Glomerular endothelial cell (primary cell): ENCODE measurements around the gene BCL2. TPM values are rescaled to one million over a fixed set of nuclear protein-coding genes. Genes with fewer than 3 reads are reported as not detected.

Experiments
- DNase-seq: peaks from one replicate; pipeline ENCODE4 v3.0.0-alpha.2; 2011; ENCODE audit warnings: low read depth, low spot score; ENCODE audit errors: extremely low read depth
- total RNA-seq: library from RNA; depleted of rRNA; stranded (reverse); fragments of >200 nt; gene quantifications from 2 replicates; pipeline ENCODE4 v1.2.3, GENCODE V29; 2015

The BCL2 gene
- total RNA-seq, 1 donor from 2014 or later, result 6.0 TPM

DNA sequence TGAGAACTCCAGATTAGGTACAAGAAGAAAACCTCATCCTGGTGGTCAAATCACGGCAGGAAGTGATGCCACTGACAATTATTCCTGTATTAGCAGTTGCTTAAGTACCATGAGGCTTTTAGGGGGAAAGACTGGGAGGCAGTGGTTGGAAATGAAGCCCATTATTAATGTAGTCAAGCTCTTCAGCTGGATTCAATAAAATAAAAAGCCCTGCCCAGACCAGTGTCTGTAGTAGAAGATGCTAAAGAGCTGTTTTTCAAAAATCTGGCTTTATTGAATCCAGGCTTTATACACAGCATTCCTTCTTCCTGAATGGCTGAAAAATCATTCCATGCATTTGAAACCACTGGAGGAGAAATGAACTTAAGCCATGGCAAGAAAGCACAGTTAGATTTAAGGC lies 155.2 kb downstream of the BCL2 start:
- DNase-seq, result no peak

DNA sequence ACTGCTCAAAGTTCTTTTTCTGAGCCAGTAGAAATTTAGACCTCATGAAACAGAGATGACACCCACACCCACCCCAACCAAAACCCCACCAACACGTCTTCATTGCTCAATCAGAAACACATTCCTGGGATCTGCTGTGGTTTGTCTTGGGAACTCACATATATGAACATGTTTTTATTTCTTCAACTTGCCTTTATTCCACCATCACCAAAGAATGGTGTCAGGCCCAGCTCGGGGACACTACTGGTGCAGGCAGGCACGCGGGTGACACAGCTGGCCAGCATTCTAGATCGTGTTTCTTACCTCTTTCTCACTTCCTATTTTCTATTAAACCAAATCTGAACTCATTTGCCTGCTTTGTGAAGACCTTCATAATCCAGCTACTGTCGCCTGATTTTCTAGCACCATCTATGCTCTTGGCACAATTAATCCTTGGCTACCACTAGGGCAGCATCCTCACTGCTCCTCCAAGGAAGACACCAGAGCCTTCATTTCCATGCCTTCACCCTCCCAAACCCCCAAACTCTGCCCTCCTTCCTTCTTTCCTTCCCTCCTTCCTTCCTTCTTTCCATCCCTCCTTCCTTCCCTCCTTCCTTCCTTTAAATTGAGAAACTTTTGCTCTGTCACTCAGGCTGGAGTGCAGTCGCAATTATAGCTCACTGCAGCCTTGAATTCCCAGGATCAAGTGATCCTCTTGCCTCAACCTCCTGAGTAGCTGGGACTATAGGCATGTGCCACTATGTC lies 157.1 kb downstream of the BCL2 start:
- no peak for DNase-seq

DNA sequence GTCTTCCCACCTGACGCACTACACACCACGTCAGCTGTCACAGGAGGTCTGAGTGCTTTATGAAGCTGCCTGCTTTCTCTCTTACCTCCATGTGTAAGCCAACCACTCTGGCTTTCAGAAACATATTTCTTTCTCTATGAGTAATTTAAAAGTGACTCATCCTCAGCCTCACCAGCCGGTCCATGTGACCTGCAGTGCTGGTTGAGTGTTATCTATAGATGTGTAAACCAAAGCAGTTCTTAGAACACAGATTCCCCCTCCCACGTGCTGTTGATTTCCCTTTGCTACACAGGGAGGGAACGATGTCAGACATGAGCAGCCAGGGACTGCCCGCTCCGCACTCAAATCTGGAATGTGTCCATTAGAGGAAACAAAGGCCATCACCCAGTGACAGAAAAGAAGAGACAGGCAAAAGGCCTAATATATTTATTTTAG lies 157.8 kb downstream of the BCL2 start:
- peak; percentile 16 for DNase-seq

DNA sequence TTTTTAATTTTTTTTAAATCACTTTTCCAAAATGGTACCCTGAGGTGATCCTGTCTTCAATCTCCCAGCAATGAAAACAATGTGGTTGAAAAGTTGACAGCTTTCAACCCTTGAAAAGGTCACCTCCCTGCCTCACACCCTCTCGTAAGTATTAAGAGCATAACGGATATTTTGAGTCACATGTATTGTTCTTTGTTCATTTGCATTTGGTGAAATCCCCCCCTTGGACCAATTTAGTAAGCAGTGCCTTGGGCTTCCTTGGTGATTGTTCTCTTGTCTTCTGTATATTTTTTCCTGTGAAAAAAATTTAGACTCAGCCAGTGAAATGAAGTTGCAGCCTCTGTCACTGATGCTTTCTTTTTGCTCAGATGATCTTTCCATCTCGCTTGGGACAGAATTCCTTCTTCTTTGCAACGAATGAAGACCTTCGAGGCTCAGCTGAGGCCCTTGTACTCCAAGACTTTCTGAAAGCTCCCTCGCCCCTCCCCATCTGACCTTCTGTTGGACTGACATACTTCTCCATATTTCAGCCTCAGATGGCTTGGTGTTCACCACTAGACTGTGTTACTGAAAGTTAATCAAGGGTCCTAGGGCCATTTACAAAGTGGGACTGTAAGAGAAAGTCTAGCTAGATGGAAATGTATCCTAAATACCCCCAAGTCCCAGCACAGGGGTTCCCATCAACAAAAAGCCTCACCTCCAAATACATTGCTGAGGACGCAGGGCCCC lies 158.4 kb downstream of the BCL2 start:
- no peak for DNase-seq

DNA sequence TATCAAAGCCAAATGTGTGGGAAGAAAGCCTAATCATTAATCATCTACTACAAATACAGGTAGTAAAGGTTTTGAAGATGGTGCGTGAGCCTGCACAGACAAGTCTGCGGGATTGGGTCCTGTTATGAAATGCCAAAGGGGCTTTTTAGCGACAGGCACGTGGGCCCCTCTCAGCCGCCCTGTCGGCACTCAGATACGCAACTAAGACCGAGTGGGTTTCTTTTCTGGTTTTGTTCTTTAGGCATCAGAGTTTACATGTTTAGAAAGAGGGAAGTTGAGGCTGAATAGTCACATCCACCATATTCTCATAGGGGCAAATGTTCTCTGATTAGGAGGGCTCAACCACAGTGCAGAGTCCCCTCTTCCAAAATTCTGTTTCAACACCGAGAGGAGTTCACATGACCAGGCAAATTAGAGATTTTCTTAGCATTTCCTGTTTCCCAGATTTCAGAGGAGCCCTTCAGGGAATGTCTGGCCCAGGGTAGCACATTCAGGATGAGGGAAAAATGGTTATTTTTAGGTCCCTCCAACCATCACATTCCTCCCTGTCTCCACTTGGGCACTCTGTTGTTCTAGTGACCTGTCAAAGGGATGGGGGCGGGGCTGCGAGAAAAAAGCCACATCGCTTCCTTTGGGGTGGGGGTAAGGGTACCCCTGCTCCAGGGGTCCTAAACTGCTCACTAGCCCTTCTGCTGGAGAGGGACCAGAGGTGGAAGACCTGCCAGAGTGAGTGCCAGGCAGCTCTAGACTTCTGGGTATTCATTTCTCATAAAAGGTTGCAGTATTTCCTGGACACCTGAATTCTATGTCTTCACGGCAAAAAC lies 159.2 kb downstream of the BCL2 start:
- DNase-seq, result no peak

DNA sequence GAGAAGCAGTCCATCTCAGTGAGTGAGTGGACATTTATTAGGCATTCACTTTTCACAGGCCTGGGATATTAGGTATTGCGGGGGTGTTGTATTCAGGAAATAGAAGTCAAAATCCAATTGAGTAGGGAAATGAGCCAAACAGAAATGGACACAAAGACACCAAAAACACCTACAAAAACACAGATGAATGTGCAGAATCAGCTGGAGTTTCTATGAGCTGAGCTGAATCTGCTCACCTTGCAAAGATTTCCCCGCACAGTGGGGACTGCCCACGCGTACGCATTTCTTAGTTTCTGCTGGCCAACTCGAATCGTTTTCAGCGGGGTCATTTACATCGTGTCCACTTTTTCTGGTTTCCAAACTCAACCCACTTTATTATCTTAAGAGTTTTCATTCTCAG lies 160.0 kb downstream of the BCL2 start:
- DNase-seq, result no peak

DNA sequence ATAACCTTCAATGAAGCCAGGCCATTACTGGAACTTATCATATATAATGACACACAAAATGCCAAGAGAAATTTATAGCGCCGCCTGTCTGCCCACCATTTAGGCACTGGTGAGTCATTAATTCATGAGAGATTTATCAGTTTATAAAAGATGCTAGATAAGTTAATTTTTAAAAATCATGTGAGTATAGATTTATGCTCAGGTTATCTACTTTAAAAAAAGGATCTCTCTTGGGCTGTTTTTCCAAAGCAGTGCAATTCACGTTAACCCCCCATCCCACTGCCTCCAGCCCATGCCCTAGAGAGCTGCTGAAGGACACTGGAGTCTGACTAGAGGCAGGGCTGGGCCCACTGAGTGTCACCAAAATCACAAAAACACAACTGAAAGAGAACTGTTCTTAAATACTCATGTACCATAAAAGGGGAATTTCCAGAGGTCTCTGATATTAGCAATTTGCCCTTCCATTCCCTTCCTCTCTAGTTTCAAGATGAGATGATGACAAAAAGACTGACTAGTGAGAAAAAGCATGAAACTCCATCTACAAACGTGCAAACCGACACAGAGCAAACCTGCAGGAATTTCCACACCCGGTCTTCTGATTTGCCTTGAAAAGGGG lies 160.8 kb downstream of the BCL2 start:
- DNase-seq, result no peak

DNA sequence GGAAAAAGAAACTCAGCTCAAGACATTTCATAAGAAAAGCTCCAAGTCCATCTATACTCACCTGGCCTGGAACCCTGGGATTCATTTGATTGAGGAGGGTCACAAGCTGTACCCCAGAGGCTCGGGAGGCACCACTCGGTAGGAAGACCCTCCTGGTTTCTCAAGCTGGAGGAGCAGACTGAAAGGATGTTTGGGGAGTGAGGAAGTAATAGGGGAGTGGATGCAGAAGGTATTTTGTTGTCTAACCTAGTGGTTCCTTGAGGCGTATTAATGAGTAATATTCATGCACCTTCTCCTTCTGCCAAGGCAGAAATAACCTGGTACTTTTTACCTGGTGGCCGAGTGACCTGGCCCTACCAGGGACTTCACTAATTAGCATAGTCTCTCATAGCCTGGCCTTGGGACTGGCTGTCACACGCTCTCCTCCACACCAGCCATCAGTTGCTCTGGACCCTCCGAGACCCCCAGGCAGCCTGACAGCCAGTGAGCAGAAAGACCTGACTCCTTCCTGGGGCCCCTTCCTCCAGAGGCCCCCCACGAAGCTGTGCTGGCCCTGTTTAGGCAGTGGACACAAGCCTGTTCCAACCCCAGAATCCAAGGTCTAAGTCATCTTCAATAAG lies 161.4 kb downstream of the BCL2 start:
- no peak for DNase-seq

DNA sequence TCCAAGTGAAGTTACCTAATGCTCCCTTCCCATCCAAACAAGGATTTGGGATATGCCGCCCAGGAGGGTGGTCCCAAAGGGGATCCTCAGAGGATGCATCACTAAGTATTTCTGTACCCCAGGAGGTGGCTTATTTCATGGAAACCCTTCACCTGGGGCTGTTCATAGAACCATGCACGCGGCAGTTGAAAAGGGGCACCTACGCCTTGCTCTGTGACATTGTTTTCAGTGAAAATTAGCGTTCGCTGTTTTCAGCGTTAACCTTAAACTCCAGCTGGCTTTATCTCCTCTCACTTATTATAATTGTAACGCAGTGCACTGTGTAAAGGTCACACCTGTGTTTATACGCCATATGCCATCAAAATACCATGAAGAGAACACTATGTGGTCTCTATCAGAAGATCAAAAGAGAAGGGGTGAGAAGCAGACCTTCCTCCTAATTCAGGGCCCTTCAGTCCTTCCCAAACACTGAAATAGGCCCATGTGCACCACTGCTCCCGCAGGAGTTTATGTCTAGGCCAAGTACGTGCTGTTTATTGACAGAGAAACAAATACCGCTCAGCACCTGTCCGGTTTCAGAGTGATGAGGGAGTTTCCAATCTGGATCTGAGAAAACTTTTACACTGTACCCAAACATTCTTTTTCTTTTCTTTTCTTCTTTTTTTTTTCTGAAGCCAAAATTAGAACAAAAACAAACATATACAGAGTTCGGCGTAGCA lies 162.1 kb downstream of the BCL2 start:
- DNase-seq, result no peak

DNA sequence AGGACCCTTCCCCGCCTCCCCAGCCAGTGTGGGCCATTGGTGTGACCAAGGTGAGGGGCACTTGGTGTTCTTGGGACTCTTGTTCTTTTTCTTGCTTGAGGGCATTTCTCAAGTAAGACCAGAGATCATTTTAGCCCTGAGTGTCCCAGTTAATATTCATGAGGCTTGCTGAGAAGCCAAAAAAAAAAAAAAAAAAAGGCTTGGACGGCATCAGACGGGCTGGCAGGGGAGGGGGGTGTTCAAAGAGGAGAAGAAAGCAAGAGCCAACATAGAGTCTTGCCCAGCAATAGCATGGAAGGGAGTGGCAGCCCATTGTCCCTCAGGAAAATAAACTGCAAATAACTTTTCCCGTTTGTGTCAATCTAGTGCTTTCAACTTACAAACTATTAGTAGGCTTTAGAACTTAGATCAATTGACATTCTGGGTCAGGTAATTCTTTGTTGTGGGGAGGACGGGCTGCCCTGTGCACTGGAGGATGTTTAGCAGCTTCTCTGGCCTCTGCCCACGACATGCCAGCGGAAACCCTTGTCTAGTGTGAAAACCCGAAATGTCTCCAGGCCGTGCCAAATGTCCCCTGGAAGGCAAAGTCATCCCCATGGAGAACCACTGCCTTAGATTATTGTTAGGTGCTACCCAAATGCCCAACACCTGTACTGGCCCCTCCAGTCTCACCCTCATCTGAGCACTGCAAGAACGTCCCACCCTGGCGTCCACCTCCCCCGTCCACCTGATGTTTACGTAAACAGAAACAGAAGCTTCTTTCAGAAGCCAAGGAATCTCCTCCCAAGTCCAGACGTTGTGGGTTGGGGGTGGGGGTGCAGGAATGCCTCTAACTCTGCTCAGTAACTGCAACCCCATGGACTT lies 163.4 kb downstream of the BCL2 start:
- DNase-seq, result no peak

DNA sequence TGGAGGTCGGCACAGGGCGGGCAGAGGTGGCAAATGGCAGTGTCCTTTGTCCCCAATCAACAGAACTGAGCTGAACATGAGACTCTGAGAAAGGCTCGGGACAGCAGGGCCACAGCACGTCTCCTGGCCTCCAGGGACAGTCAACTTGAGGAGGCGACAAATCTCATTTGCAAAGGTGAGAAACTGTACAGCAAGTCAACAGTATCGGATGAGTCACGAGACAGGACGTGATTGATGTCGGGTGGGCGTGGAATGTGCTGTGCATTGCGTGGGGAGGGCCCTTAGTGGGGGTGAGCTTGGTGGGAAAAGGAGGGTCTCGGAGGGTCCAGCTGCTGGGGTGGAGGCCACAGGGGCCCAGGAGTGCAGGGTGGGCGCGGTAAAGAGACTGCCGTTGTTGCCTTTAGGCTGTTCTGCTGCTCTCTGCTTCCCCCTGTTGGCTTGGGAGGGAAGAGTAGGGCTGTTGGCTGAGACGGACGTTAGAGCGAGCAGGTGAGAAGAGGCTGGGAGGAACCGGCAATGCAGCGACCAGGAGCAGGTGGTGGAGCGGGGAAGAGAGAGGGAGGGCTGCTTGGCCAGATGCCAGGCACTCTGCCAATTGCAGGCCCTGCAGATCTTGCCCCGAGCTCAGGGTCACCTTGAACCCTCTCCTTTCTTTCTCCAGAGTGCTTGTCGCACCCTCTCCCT lies 164.3 kb downstream of the BCL2 start:
- DNase-seq, result no peak

DNA sequence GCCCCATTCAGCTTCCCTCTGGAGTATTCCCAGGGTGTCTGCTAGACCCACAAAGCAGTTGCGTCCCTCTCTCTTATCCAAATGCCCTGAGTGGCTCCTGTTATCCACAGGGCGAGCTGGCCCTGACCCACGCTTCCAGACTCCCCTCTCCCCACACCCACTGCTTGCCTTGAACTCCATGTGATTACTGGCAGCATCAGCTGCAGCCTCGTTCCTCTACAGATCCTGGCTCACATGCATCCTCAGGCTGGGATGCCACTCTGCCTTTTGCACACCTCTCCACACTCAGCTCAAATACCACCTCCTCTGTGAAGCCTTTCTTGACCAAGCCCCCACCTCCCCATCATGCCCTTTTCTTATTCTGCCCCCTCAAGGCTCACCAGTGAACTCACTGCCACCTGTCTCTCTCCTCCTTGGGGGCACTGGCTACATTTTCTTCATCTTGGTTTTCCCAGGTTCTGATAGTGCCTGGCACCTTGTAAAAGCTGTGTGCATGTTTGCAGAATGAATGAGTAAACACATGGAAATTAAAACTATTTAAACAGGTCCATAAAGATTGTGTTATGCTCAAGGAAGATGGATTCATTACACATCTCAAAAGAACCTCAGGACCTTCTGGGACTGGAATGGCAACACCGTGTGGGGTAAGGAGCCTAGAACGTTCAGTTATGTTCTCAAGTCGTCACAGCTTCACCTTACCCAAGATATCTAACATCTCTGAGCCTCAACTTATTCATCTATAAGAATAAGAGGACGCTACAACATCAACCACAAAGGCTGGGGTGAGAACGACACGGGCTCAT lies 165.0 kb downstream of the BCL2 start:
- DNase-seq, result no peak

DNA sequence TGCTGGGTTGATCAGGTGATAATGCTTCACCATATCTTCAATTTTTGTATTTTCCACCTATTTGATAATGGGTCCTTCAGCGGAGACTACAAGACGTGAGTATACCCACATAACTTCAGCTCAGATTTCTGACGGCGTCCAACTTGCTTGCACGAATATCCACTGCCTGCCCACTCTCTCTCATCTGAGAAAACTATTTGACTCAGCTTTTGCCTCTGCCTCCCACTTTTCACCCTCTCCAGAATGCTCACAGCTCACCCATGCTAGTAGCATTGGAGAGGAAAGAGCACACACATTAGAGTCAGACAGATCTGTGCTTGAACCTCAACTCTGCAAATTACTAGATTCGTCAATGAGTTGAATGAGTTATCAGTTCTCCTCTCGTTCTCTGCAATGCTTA lies 166.8 kb downstream of the BCL2 start:
- DNase-seq, result no peak

DNA sequence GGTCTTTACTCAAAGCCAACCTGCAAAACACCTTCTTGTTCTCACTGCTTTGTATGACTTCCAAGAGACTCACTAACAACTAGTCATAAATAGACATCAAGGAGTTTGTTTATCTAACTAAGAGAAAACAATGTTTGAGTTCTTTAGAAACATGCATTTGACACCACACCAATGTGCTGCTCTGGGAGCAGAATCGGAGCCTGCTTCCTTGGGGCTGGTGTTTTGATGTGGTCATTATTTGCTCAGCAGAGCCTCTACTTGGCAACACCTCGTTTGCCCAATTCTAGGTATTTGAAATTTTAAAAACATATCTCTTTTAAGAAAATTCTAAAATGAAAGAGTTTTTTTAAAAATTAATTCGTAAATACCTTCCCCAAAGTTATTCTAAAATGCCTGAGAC lies 167.5 kb downstream of the BCL2 start:
- no peak for DNase-seq

DNA sequence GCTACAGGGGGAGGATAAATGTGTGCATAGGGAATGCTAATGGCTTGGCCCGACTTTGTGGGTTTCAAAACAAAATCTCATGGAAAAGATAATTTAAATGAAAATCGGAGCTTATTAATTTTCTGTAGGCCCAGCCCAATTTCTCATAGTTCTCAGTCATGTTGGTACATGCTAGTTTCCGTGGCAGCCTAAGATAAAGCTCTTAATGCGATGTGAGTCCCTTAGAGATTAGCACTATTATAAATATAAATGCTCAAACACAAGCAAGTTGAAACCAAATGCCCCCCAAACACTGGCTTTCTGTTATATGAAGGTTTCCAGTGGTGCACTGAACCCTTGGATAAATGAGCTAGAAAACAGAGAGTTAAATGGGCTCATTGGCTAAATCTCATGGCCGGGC lies 168.0 kb downstream of the BCL2 start:
- no peak for DNase-seq

DNA sequence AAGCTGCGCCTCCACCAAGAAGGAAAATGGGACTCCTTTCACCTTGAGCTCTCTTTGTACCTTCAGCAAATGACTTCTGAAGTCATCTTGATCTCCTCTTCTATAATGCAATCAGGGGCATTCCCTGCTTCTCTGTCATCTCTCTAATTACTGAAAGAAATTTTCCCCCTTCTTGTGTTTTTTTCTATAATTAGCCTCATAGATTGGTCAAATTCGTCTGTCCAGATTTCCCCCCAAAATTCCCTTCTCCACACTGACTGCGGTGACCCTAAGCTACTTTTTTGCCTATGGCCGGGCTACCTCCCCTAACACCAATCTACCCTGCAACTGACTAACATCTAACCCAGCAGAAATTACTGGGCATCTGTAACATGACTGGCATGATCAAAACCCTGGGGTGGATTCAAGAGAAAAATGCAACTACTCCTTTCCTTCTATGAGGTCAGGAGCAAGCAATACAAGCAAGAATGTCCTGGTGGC lies 168.6 kb downstream of the BCL2 start:
- DNase-seq, result no peak

DNA sequence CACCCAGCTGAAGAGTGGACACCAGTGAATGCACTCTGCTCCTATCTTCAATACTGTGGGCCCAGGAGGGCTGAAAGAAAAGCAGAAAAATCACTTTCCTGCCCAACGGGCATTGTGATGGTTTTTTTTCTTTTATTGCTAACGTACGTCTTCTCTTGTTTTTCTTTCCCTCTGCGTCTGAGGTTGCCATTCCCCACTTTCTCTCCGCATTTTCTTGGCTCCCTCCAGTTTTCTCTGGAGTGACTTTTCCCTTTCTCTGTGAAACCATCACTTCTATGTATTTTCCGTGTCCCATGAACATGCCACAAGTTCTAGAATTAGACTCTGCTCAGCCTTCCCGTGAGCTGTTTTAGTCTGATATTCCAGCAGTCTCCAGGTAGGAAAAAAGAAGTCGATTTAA lies 169.2 kb downstream of the BCL2 start:
- no peak for DNase-seq

DNA sequence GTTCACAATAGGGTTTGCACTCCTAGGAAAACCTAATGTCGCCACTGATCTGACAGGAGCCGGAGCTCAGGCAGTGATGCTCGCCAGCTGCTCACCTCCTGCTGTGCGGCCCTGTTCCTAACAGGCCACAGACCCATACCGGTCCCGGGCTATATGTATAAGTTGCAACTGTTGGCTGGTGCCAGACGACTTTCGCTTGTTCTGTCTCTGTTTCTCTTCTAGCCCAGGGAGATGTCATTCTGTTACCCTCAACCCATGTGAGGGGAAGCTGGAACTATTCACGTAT lies 170.3 kb downstream of the BCL2 start:
- no peak for DNase-seq
